GM19372 (cell line): ENCODE data around the gene MRPL42.
"Not testable (repeated sequence)": the region's sequence is repeated elsewhere in the genome, so short reads cannot be mapped to it uniquely, and the experiment has no call there.

ENCODE experiments used
- ATAC-seq: cut with Tn5 transposase; IDR thresholded peaks from one replicate; pipeline ENCODE4 v1.9.1; 2021; ENCODE audit warnings: mild to moderate bottlenecking, low read depth, moderate library complexity; ENCODE audit not compliant: unreplicated experiment

MRPL42 gene

DNA sequence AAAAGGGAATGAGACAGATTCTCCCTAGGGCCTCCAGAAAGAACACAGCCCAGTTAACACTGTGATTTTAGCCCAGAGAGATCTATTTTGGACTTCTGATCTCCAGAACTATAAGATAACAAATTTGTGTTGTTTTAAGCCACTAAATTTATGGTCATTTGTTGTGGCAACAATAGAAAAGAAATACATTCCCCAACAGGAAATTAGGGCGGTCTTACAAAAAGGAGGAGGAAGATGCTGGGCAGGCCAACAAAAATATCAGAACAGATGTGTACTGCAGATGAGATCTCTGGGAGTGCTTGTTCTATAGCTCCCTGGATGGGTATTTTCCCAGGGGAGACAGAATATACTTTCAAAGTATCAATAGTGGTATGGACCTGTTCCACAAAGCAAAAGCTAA is 73.2 kb downstream of the MRPL42 start:
- no peak for ATAC-seq

DNA sequence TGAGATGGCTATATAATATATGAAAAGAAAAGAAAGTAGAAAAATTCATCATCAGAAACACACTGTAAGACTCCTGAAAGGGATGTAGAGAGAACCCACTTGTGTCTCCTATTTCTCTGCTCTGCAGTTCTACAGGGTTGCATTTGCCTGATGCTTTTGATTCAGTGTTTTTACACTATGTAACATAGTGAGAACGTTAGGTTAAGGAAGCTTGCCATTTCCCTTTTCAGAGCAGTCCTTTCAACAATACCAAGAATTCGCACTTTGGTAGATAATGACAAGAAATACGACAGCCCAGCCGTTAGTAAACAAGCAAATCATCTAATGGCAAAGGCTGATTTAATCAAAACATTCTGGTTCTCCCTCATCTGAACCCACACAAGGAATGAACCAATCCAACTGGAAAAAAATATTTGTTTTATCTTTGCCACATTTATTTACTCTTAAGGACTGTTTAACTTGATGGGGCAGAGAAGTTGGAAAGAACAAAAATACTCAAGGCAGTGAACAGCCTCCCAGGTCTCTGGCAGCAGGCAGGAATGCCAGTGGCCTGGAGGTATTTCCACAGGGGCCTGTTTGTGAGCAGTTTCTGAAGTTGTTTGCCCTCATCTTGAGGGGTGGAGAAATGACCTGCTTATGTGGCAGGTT is 74.4 kb downstream of the MRPL42 start:
- ATAC-seq: no peak

DNA sequence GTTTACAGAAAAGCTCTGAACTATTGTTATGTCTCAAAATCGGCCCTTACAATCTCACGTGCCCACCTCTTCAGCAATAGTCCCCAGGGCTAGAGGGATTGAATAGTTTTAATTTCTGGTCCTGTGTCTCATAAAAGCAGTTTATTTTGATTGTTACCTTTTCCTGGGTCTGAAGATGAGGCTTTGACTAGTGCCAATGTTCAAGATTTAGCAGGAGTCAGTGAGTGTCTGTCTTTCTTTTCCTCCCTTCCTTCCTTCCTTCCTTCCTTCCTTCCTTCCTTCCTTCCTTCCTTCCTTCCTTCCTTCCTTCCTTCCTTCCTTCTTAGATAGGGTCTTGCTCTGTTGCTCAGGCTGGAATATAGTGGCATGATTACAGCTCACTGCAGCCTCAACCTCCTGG is 80.5 kb downstream of the MRPL42 start:
- ATAC-seq: no peak

DNA sequence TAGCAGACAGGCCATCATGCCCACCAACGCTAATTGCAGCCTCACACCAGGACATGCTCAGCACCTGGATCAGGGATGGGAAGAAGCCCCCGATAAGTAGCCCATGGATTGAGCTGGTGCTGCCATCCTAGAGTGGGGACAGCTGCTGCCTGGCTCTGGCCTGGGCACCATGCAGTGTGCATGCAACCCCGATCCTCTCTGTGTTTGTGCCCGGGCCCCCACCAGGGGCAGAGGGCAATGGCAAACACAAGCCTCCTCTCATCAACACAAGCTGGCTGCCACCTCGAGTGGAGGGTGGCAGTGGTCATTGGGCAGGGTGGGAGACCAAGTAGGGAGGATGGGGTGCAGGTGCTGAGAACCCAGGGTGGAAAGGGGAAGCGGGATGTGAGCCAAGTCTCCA is 81.9 kb downstream of the MRPL42 start:
- ATAC-seq: no peak

DNA sequence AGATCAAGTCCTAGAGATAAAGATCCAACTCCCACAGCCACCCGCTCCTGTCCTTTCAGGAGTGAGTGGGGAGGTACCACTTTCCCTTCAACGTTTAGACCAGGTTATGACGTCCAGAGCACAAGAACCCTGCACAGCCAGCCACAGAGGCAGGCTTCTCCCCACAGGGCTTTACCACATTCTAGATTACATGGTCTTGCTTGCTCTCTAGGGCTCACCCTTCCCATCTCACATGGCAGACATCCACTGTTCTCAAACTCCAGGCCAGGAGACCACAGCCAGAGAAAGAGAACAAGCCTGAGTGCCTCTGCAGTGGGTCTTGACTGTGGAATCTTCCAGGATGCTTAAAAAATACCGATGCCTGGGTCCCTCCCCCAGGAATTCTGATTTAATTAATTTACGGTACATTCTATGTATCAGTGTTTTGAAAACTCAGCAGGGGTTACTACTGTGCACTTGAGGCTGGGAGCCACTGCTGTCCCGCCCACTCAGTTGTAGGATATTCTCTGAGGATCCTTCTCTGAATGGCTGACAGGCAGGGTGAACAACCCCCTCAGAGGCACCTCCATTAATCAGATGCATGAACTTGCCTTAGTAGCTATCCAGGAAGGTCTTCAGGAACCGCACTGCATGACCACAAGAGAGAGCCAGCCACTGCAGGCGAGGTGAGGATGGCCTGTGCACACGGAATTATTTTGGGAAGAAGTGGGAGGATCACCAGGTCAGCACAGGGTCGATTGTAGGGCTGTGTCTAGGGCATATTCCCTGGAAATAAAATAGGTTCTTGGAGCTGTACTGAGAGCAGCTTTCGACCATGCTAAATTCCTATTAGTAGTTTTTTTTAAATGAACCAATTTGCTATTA is 83.7 kb downstream of the MRPL42 start:
- ATAC-seq: no peak

DNA sequence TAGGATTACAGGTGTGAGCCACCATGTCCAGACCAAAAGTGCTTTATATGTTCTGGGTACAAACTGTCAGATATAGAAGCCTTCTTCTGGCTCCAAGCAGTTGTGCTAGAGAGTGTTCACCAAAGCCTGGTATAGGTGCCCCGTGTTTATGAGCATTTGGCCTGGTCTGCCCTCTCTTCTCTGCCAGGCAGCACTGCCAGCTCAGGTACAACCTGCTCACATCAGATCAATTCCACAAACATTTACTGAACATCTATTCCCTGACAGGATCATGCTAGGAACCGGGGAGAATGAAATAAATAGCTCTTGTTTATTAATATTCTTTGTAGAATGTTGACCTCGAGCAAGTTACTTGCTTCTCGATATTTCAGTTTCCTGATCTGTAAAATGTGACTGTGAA is 85.1 kb downstream of the MRPL42 start:
- no peak for ATAC-seq

DNA sequence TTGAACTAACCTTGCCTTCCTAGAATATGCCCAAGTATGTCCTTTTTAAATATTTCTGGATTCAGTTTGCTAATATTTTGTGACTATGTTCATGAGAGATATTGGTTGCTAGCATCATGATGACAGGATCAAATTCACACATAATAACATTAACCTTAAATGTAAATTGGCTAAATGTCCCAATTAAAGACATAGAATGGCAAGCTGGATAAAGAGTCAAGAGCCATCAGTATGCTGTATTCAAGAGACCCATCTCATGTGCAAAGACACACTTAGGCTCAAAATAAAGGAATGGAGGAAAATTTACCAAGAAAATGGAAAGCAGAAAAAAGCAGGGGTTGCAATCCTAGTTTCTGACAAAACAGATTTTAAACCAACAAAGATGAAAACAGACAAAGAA is 90.6 kb downstream of the MRPL42 start:
- ATAC-seq: not testable (repeated sequence)

DNA sequence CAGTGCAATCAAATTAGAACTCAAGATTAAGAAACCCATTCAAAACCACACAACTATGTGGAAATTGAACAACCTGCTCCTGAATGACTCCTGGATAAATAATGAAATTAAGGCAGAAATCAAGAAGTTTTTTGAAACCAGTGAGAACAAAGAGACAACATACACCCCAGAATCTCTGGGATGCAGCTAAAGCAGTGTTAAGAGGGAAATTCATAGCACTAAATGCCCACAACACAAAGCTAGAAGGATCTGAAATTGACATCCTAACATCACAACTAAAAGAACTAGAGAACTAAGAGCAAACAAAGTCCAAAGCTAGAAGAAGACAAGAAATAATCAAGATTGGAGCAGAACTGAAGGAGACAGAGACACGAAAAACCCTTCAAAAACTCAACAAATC is 91.4 kb downstream of the MRPL42 start:
- not testable (repeated sequence) for ATAC-seq

DNA sequence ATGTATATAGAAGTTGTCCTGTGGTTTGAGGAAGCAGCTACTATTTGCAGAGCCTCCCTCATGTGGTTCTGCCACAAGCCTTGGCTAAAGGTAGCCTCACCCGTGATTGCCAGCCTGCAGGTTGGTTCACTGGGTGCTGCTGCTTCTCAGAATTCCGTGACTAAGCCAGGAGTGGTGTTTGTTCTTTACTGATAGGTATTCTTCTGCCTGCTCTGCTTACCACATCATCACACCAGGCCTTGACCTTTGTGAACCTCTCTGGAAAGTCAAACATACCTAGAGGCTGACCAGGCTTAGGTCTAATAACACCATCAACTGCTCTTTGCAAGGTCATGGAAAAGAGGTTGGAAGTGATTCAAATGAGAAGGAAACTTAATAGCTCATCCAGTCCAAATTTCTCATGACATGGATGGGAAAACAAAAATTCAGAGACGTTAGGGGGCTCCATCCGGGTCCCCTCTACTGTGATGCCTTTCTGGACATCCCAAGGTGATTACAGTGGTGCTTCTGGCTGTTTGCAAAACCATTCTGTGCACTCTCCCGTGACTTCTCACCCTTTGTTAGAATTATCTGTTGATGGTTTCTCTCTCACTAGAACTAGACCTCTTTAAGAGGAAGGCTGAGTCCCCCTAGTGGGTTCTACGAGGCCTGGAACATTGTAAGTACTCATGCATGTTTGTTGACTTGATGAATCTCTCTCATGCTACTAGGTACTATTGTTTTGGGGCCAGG is 96.7 kb downstream of the MRPL42 start:
- ATAC-seq: no peak

DNA sequence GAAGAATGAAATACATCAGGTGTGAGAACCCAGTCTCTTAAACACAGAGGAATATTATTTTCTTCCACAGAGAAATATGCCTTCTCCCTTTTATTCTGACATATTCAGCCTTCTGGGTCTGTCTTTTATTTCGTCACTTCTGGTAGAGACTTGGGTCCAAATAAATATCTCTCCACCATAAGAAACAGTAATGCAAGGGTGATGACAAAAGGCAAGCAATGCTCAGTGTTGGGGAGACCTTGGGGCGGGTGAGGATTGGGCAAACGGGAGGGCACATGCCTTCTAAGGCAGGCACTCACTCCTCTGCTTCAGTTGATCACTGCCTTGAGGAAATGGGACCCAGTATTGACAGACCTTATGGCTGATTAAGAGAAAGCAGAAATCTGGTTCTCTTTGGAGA is 98.4 kb downstream of the MRPL42 start:
- no peak for ATAC-seq
